Suprapubic skin (tissue), 3 donors: ENCODE results near the gene RPS24.

ENCODE experiments used
- CTCF ChIP-seq, 2 donors: fragments of 200-600 bp in 1 of 2; fragments of 450-650 bp in 1 of 2; sonication (generic) in 1 of 2; IDR thresholded peaks; one replicate each; pipeline ENCODE4 v1.5.1; 2016 to 2019; ENCODE audit warnings: antibody characterized with exemption in 2 of 2, mild to moderate bottlenecking in 1 of 2, moderate library complexity in 1 of 2
- EP300 ChIP-seq: sonication (generic); formaldehyde crosslinking; IDR thresholded peaks from one replicate; pipeline ENCODE4 v1.6.1; 2017; ENCODE audit warnings: antibody characterized with exemption
- POLR2A ChIP-seq, 2 donors: fragments of 450-650 bp; IDR thresholded peaks; one replicate each; pipeline ENCODE4 v1.6.1; 2017; ENCODE audit warnings: antibody characterized with exemption in 2 of 2, mild to moderate bottlenecking in 2 of 2, moderate library complexity in 2 of 2

- peak; percentile 59 to 74 for TF ChIP-seq CTCF (IDR thresholded peaks at IDR 0.05)
- TF ChIP-seq POLR2A (IDR thresholded peaks at IDR 0.05) = peak in 1 of 2 donors; percentile 20
- TF ChIP-seq EP300 = no peak
Measured at GRCh38 chr10:78029269-78030226, 4.1 kb upstream of the RPS24 start, which contains the start of gene POLR3A.
